Prostate gland (tissue), 2 donors: ENCODE measurements around the gene TBX18.

ENCODE experiments used
- CTCF ChIP-seq, 4 experiments: fragments of 200-600 bp in 2 of 4; fragments of 450-650 bp in 2 of 4; sonication (generic) in 2 of 4; IDR thresholded peaks; 1 replicate in 3 of 4; 2 replicates in 1 of 4; pipeline ENCODE4 v1.5.1; 2016 to 2019; ENCODE audit warnings: antibody characterized with exemption in 4 of 4, mild to moderate bottlenecking in 2 of 4, moderate library complexity in 2 of 4
- POLR2A ChIP-seq: fragments of 450-650 bp; IDR thresholded peaks from one replicate; pipeline ENCODE4 v1.6.1; 2016; ENCODE audit warnings: antibody characterized with exemption, mild to moderate bottlenecking

- no peak for TF ChIP-seq POLR2A
- TF ChIP-seq CTCF (IDR thresholded peaks at IDR 0.05), result no peak
Measured at GRCh38 chr6:84773431-84774156, 9.2 kb upstream of the TBX18 start.
